HL-60 (cell line): ENCODE results near the gene AADAT.
"Not testable (repeated sequence)": the region's sequence is repeated elsewhere in the genome, so short reads cannot be mapped to it uniquely, and the experiment has no call there.

ENCODE experiments used
- DNase-seq, 2 experiments: peaks; one replicate each; pipeline ENCODE4 v3.0.0-alpha.2; 2010 to 2020; ENCODE audit warnings: low read depth in 1 of 2, low spot score in 1 of 2
- H3K27ac ChIP-seq: fragments of 250-450 bp; sonication (Bioruptor Pico); replicated peaks from 2 replicates; pipeline ENCODE4 v1.5.1; 2020; ENCODE audit warnings: mild to moderate bottlenecking, moderate library complexity
- H3K27me3 ChIP-seq: fragments of 250-450 bp; sonication (Bioruptor Pico); 2 replicates; pipeline ENCODE4 v1.5.1; 2021; ENCODE audit warnings: mild to moderate bottlenecking, moderate library complexity; ENCODE audit not compliant: insufficient read depth, poor library complexity, severe bottlenecking
- H3K4me3 ChIP-seq: replicated peaks from 2 replicates; pipeline ENCODE4 v1.5.1; 2011; ENCODE audit warnings: mild to moderate bottlenecking, control low read depth, low read length; ENCODE audit not compliant: insufficient read depth
- CTCF ChIP-seq: IDR thresholded peaks from one replicate; pipeline ENCODE4 v1.5.1; 2011; ENCODE audit warnings: low read length, control low read depth, inconsistent platforms; ENCODE audit not compliant: insufficient read depth
- GABPA ChIP-seq: IDR thresholded peaks from 2 replicates; pipeline ENCODE4 v1.6.1; 2012; ENCODE audit warnings: low read depth
- POLR2AphosphoS5 ChIP-seq: IDR thresholded peaks from 2 replicates; pipeline ENCODE4 v1.6.1; 2012; ENCODE audit warnings: low read depth
- SPI1 ChIP-seq: IDR thresholded peaks from 2 replicates; pipeline ENCODE4 v1.6.1; 2012; ENCODE audit warnings: low read depth, mild to moderate bottlenecking, borderline replicate concordance
- TF ChIP-seq, protein P1 (sequence below): IDR thresholded peaks from 2 replicates; pipeline ENCODE4 v1.6.1; 2012; ENCODE audit warnings: low read depth; ENCODE audit not compliant: insufficient replicate concordance

The AADAT gene

GRCh38 chr4:170106900-170107299 is 17.1 kb upstream of the AADAT start:
- TF ChIP-seq SPI1 (no peak), CTCF (no peak)
- Histone ChIP-seq H3K4me3 (no peak overlapping the region), H3K27ac (no peak overlapping the region), H3K27me3 (no peaks in the 10 kb centered on the region)
- DNase-seq: no peak

DNA sequence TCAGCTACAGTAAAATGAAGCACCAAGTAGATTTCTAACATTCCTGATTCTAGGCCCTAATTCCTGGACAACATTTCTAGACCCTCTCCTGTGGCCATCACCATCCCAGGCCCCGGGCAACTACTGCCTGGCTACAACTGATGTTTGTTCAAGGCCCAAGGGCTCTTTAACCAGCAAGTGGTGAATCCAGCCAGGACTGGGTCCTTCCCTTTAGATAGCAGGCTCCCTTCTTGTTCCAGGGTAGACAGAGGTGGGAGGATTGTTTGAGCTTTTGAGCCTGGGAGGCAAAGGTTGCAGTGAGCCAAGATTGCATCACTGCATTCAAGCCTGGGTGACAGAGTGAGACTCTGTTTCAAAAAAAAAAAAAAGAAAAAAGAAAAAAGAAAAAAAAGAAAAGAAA is 12.7 kb upstream of the AADAT start:
- H3K27ac ChIP-seq: no peak overlapping the region
- TF ChIP-seq POLR2AphosphoS5 (no peak), SPI1 (no peak), CTCF (no peak)
- TF ChIP-seq, protein P1, sequence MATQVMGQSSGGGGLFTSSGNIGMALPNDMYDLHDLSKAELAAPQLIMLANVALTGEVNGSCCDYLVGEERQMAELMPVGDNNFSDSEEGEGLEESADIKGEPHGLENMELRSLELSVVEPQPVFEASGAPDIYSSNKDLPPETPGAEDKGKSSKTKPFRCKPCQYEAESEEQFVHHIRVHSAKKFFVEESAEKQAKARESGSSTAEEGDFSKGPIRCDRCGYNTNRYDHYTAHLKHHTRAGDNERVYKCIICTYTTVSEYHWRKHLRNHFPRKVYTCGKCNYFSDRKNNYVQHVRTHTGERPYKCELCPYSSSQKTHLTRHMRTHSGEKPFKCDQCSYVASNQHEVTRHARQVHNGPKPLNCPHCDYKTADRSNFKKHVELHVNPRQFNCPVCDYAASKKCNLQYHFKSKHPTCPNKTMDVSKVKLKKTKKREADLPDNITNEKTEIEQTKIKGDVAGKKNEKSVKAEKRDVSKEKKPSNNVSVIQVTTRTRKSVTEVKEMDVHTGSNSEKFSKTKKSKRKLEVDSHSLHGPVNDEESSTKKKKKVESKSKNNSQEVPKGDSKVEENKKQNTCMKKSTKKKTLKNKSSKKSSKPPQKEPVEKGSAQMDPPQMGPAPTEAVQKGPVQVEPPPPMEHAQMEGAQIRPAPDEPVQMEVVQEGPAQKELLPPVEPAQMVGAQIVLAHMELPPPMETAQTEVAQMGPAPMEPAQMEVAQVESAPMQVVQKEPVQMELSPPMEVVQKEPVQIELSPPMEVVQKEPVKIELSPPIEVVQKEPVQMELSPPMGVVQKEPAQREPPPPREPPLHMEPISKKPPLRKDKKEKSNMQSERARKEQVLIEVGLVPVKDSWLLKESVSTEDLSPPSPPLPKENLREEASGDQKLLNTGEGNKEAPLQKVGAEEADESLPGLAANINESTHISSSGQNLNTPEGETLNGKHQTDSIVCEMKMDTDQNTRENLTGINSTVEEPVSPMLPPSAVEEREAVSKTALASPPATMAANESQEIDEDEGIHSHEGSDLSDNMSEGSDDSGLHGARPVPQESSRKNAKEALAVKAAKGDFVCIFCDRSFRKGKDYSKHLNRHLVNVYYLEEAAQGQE: no peak
- no peak for DNase-seq
- no peak overlapping the region for H3K4me3 ChIP-seq
- H3K27me3 ChIP-seq: no peaks in the 10 kb centered on the region

GRCh38 chr4:170098171-170098570 is 8.4 kb upstream of the AADAT start:
- not testable (repeated sequence) for H3K4me3 ChIP-seq, DNase-seq, H3K27me3 ChIP-seq, H3K27ac ChIP-seq

DNA sequence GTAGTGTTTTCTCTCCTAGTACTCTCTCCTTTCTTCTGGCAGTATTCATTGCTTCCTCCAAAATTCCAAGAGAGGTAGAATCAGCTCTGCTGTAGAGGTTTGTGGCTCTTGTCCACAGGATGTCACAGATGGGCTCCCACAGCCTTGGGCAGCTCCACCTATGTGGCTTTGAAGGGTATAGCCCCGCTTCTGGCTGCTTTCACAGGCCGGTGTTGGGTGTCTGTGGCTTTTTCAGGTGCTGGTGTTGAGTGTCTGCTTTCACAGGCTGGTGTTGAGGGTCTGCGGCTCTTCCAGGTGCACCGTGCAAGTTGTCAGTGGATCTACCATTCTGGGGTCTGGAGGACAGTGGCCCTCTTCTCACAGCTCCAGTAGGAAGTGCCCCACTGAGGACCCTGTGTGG is 7.9 kb upstream of the AADAT start:
- H3K4me3 ChIP-seq: no peak overlapping the region
- H3K27me3 ChIP-seq: no peaks in the 10 kb centered on the region
- no peak overlapping the region for H3K27ac ChIP-seq
- TF ChIP-seq GABPA: no peak
- no peak for DNase-seq

GRCh38 chr4:170093973-170094535 is 4.3 kb upstream of the AADAT start:
- Histone ChIP-seq H3K27me3 (peaks cover 14% of the 10 kb centered on the region), H3K27ac (no peak overlapping the region), H3K4me3 (no peak overlapping the region)
- DNase-seq: no peak
- no peak for TF ChIP-seq POLR2AphosphoS5

GRCh38 chr4:170091069-170091696 is 1.4 kb upstream of the AADAT start:
- TF ChIP-seq CTCF: no peak
- no peak for TF ChIP-seq POLR2AphosphoS5
- TF ChIP-seq GABPA: no peak
- TF ChIP-seq, protein P1: no peak
- TF ChIP-seq SPI1: no peak
- Histone ChIP-seq H3K4me3 (no peak overlapping the region), H3K27ac (no peak overlapping the region), H3K27me3 (peaks cover 29% of the 10 kb centered on the region)
- no peak for DNase-seq
